Stomach (tissue), 9 donors: ENCODE measurements around the gene GNPAT. TPM values are rescaled to one million over a fixed set of nuclear protein-coding genes. Genes with fewer than 3 reads are reported as not detected.

Source experiments
- DNase-seq, 2 donors: peaks; one replicate each; pipeline versions ENCODE4 v3.0.0 to v3.0.0-alpha.2; 2013 to 2019
- H3K27ac ChIP-seq, 5 donors: fragments of 200-600 bp in 4 of 5; sonication (generic) in 4 of 5; one replicate each; pipeline ENCODE4 v1.5.1; 2013 to 2019; ENCODE audit warnings: mild to moderate bottlenecking in 1 of 5, moderate library complexity in 1 of 5
- H3K27me3 ChIP-seq, 3 donors: fragments of 200-600 bp; sonication (generic); one replicate each; pipeline ENCODE4 v1.5.1; 2017 to 2019; ENCODE audit warnings: mixed run types in 1 of 3
- H3K36me3 ChIP-seq, 4 donors: fragments of 200-600 bp; sonication (generic); 1 replicate in 3 of 4; 2 replicates in 1 of 4; pipeline ENCODE4 v1.5.1; 2016 to 2019
- H3K4me1 ChIP-seq, 4 donors: fragments of 200-600 bp; sonication (generic); one replicate each; pipeline ENCODE4 v1.5.1; 2016 to 2019
- H3K4me3 ChIP-seq, 4 donors: fragments of 200-600 bp; sonication (generic) in 3 of 4; one replicate each; pipeline ENCODE4 v1.5.1; 2016 to 2019; ENCODE audit warnings: mild to moderate bottlenecking in 1 of 4
- H3K9me3 ChIP-seq, 4 donors: fragments of 200-600 bp; sonication (generic); one replicate each; pipeline ENCODE4 v1.5.1; 2016 to 2019
- EP300 ChIP-seq: sonication (generic); formaldehyde crosslinking; IDR thresholded peaks from one replicate; pipeline ENCODE4 v1.6.1; 2017; ENCODE audit warnings: antibody characterized with exemption
- POLR2A ChIP-seq, 4 donors: fragments of 450-650 bp; IDR thresholded peaks; one replicate each; pipeline ENCODE4 v1.6.1; 2016; ENCODE audit warnings: antibody characterized with exemption in 4 of 4, control low read depth in 2 of 4, mild to moderate bottlenecking in 1 of 4, moderate library complexity in 1 of 4
- POLR2AphosphoS5 ChIP-seq, 3 donors: sonication (generic); formaldehyde crosslinking; IDR thresholded peaks; one replicate each; pipeline ENCODE4 v1.6.1; 2016; ENCODE audit warnings: antibody characterized with exemption in 3 of 3
- WGBS, 5 donors: extraction: QIAGEN DNeasy Blood & Tissue Kit in 3 of 5; methylation state at CpG; one replicate each; pipeline versions ENCODE4 v1.1.5 to v1.1.7; 2013 to 2018; 5-methylcytosine and 5-hydroxymethylcytosine counted together
- intact Hi-C: fragments of 100-400 bp; cut with DNase I; formaldehyde crosslinking; loops from one replicate; pipeline ENCODE4 v1.15.1; 2023; ENCODE audit warnings: low total_unique reads
- polyA plus RNA-seq, 3 donors: library from polyadenylated mRNA; stranded (reverse); fragments of 200-250 nt; gene quantifications; one replicate each; pipeline ENCODE4 v1.2.3, GENCODE V29; 2013
- total RNA-seq, 5 donors: library from RNA; depleted of rRNA; stranded (reverse); fragments of >200 nt; gene quantifications; one replicate each; pipeline versions ENCODE4 v1.1.0 to v1.2.3, GENCODE V29; 2014 to 2016
- TF ChIP-seq, protein P1 (sequence below), 7 experiments: fragments of 450-650 bp in 4 of 7; fragments of 200-600 bp in 3 of 7; sonication (generic) in 3 of 7; IDR thresholded peaks; one replicate each; pipeline ENCODE4 v1.5.1; 2016 to 2019; ENCODE audit warnings: antibody characterized with exemption in 7 of 7, control low read depth in 2 of 7, mild to moderate bottlenecking in 1 of 7
- donor health status: healthy with polysubstance abuse.
- donor health status: Bipolar disorder and iron deficiency.
- donor health status: healthy.

The GNPAT gene
- total and polyA plus RNA-seq, 8 donors, result 35.9 to 76.8 (median 44.9) TPM

DNA sequence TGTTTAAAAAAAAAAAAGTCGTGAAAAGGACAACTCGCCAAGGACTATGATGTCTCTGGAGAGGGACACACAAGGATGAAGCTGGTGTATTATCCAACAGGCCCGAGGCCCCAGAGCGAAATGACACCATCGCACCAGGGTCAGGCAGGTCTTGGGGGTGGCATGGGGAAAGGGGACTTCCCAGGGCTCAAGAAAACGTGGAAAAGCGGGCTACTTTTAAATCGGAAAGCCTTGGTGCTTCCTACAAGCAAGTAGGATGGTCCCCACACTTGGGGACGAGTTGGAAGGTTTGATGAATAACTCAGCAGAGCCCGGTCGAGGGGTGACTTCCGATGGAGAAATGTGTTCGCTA, 505 bp upstream of the GNPAT start:
- Histone ChIP-seq H3K27ac (peak overlapping the region; percentile 77 to 91 (median 88)), H3K4me3 (peak overlapping the region; percentile 60 to 88 (median 78)), H3K4me1 (peaks cover 28 to 87% (median 70%) of the 10 kb centered on the region in 4 donors), H3K27me3 (no peaks in the 10 kb centered on the region), H3K36me3 (peaks cover 0 to 32% (median 29%) of the 10 kb centered on the region in 4 donors), H3K9me3 (no peaks in the 10 kb centered on the region)
- intact Hi-C loops, result no loop called here
- WGBS, 5 donors, result 0 to 3% (median 1%) methylated on average over 13 of the region's 13 CpGs
- TF ChIP-seq EP300 (no peak), POLR2AphosphoS5 (IDR thresholded peaks at IDR 0.05) (no peak), POLR2A (IDR thresholded peaks at IDR 0.05) (no peak)
- TF ChIP-seq, protein P1, sequence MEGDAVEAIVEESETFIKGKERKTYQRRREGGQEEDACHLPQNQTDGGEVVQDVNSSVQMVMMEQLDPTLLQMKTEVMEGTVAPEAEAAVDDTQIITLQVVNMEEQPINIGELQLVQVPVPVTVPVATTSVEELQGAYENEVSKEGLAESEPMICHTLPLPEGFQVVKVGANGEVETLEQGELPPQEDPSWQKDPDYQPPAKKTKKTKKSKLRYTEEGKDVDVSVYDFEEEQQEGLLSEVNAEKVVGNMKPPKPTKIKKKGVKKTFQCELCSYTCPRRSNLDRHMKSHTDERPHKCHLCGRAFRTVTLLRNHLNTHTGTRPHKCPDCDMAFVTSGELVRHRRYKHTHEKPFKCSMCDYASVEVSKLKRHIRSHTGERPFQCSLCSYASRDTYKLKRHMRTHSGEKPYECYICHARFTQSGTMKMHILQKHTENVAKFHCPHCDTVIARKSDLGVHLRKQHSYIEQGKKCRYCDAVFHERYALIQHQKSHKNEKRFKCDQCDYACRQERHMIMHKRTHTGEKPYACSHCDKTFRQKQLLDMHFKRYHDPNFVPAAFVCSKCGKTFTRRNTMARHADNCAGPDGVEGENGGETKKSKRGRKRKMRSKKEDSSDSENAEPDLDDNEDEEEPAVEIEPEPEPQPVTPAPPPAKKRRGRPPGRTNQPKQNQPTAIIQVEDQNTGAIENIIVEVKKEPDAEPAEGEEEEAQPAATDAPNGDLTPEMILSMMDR (IDR thresholded peaks at IDR 0.05), result no peak
- DNase-seq, result no peak

DNA sequence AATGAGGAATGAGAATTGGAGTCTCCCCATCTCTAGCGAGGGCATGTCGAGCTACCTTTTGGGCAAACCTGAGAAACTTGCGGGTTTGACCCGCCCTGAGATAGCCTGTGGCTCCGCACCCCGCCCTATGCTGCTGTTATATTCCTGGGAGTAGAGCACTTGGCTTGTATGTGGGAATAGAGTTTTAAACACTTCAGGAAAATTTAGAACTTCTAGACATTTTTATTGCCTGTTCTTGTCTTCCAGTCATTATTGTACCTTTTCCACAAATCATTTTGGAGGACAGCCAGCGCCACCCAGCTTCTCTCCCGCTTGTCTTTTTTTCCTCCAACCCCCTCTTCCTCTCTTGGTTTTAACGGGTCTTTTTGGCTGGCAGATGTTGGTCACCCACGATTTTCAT, 738 bp downstream of the GNPAT start:
- Histone ChIP-seq H3K27me3 (no peaks in the 10 kb centered on the region), H3K9me3 (no peaks in the 10 kb centered on the region), H3K4me3 (peak overlapping the region; percentile 60 to 88 (median 78)), H3K4me1 (peaks cover 17 to 82% (median 59%) of the 10 kb centered on the region in 4 donors), H3K36me3 (peaks cover 0 to 25% (median 23%) of the 10 kb centered on the region in 4 donors), H3K27ac (peak overlapping the region; percentile 77 to 91 (median 88))
- TF ChIP-seq EP300 (no peak), POLR2A (IDR thresholded peaks at IDR 0.05) (no peak), POLR2AphosphoS5 (IDR thresholded peaks at IDR 0.05) (no peak)
- TF ChIP-seq, protein P1 (IDR thresholded peaks at IDR 0.05), result no peak
- 0 to 1% (median 1%) methylated on average over 10 of the region's 10 CpGs for WGBS, 5 donors
- DNase-seq, result peak in 1 of 2 donors; percentile 51
- intact Hi-C loops, result no loop called here

DNA sequence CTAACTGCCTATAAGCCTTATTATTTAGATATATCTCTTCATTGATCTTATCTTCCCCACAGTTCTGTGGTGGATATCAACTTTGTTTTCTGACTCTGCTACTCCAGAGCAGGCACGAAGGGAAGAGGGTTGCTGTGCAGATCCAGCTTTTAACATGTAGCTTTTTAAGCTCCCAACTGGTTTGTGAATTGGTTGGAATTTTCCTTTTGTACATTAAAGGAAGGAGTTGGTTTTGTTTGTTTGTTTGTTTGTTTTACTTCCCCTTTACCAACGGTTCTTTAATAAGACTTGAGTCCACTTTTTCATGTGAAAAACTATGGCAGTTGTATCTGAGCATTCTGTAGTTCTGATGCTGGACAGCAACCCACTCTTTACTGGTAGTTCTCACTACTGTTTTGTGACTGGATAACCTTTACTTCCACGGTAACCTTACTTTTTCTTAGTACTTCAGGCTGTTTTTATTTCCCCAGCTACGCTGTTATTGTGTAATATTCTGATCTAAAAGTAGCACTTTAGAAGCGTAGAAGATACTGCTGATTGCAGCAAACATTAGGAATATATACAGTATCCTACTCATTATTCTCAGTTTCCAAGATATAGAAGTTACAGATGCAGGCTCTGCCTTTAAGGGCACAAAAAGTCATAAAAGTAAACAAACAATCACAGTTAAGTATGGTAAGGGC, 1.6 kb downstream of the GNPAT start:
- TF ChIP-seq EP300, result no peak
- no peak for TF ChIP-seq POLR2AphosphoS5 (IDR thresholded peaks at IDR 0.05)
- TF ChIP-seq, protein P1 (IDR thresholded peaks at IDR 0.05), result no peak
- no peak for TF ChIP-seq POLR2A (IDR thresholded peaks at IDR 0.05)
- intact Hi-C loops, result no loop called here
- WGBS, 5 donors, result 27 to 40% (median 33%) methylated on average over 5 of the region's 5 CpGs

DNA sequence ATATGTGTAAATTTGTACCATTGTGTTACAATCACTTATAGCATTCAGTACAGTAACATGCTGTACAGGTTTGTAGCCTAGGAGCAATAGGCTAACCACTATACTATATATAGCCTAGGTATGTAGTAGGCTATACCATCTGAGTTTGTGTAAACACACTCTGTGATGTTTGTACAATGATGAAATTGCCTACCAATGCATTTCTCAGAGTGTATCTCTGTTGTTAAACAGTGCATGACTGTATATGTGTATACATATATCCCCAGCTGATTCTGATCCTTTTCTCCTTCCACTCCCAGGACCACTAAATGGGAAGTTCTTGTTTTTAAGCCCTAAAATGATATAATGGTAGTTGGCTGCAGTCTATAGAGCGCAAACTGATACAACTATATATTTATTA, 7.8 kb downstream of the GNPAT start:
- Histone ChIP-seq H3K27me3 (no peaks in the 10 kb centered on the region), H3K4me1 (peaks cover 0 to 41% (median 18%) of the 10 kb centered on the region in 4 donors), H3K9me3 (no peaks in the 10 kb centered on the region), H3K36me3 (peaks cover 5 to 38% (median 31%) of the 10 kb centered on the region in 4 donors), H3K27ac (no peak overlapping the region), H3K4me3 (no peak overlapping the region)
- WGBS, 5 donors, result 94 to 100% (median 99%) methylated on average over 1 of the region's 1 CpG
- TF ChIP-seq, protein P1 (IDR thresholded peaks at IDR 0.05), result no peak
- TF ChIP-seq POLR2A (IDR thresholded peaks at IDR 0.05), result no peak
- TF ChIP-seq EP300, result no peak
- no peak for TF ChIP-seq POLR2AphosphoS5 (IDR thresholded peaks at IDR 0.05)
- intact Hi-C loops, result no loop called here
- DNase-seq, result no peak

More for the DNA sequence above, 1.6 kb downstream of the GNPAT start:
- peaks cover 5 to 22% (median 15%) of the 10 kb centered on the region in 4 donors for H3K36me3 ChIP-seq
- peak overlapping the region in 1 of 5 donors; percentile 83 for H3K27ac ChIP-seq
- H3K9me3 ChIP-seq, result no peaks in the 10 kb centered on the region
- no peaks in the 10 kb centered on the region for H3K27me3 ChIP-seq
- H3K4me1 ChIP-seq, result peaks cover 11 to 79% (median 58%) of the 10 kb centered on the region in 4 donors
- DNase-seq, result no peak
- H3K4me3 ChIP-seq, result peak overlapping the region in 3 of 4 donors; percentile 68 to 88 (median 88)
